Uterus (tissue), 4 donors: Measurements from ENCODE around the gene TAS2R14. TPM values are rescaled to one million over a fixed set of nuclear protein-coding genes. Genes with fewer than 3 reads are reported as not detected.

ENCODE experiments used
- DNase-seq, 2 donors: peaks; one replicate each; pipeline ENCODE4 v3.0.0-alpha.2; 2019 to 2020
- H3K27ac ChIP-seq, 2 donors: fragments of 200-600 bp; sonication (generic); 1 replicate in 1 of 2; 2 replicates in 1 of 2; pipeline ENCODE4 v1.5.1; 2016 to 2018
- H3K27me3 ChIP-seq, 2 donors: fragments of 200-600 bp; sonication (generic); one replicate each; pipeline ENCODE4 v1.5.1; 2018 to 2019; ENCODE audit warnings: control low read depth in 1 of 2
- H3K36me3 ChIP-seq, 2 donors: fragments of 200-600 bp; sonication (generic); one replicate each; pipeline ENCODE4 v1.5.1; 2019; ENCODE audit warnings: control low read depth in 1 of 2
- H3K4me1 ChIP-seq, 2 donors: fragments of 200-600 bp; sonication (generic); one replicate each; pipeline ENCODE4 v1.5.1; 2018 to 2019; ENCODE audit warnings: control low read depth in 1 of 2
- H3K4me3 ChIP-seq, 2 donors: fragments of 200-600 bp; sonication (generic); 1 replicate in 1 of 2; 2 replicates in 1 of 2; pipeline ENCODE4 v1.5.1; 2018 to 2019; ENCODE audit warnings: mild to moderate bottlenecking in 1 of 2
- H3K9me3 ChIP-seq, 2 donors: fragments of 200-600 bp; sonication (generic); one replicate each; pipeline ENCODE4 v1.5.1; 2019; ENCODE audit warnings: control low read depth in 1 of 2
- POLR2A ChIP-seq, 2 donors: fragments of 450-650 bp; IDR thresholded peaks; one replicate each; pipeline ENCODE4 v1.6.1; 2016; ENCODE audit warnings: antibody characterized with exemption in 2 of 2, mild to moderate bottlenecking in 1 of 2, moderate library complexity in 1 of 2
- intact Hi-C: fragments of 100-400 bp; cut with DNase I; formaldehyde crosslinking; loops from one replicate; pipeline ENCODE4 v1.15.1; 2023; ENCODE audit warnings: low total_unique reads
- total RNA-seq, 4 donors: library from RNA; depleted of rRNA in 3 of 4; stranded (reverse); fragments of >200 nt in 3 of 4; gene quantifications; one replicate each; pipeline versions ENCODE4 v1.1.0 to v1.2.4, GENCODE V29; 2014 to 2023
- TF ChIP-seq, protein P1 (sequence below), 4 experiments: fragments of 200-600 bp in 2 of 4; fragments of 450-650 bp in 2 of 4; sonication (generic) in 2 of 4; IDR thresholded peaks; one replicate each; pipeline ENCODE4 v1.5.1; 2016 to 2019; ENCODE audit warnings: antibody characterized with exemption in 4 of 4, mild to moderate bottlenecking in 2 of 4, moderate library complexity in 1 of 4
- donor health status: DM: yes; HTN: yes; CAD: no.

The TAS2R14 gene
- total RNA-seq, 4 donors from 2014 or later = 0.26 to 21.1 (median 9.1) TPM

DNA sequence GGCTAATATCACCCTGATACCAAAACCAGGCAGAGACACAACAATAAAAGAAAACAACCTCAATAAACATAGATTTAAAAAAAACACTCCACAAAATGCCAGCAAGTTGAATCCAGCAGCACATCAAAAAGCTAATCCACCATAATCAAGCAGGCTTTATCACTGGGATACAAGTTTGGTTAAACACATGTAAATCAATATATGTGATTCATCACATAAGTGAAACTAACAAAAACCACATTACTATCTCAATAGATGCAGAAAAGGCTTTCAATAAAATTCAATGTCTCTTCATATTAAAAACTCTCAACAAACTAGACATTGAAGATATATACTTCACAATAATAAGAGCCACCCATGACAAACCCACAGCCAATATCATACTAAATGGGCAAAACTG is 17.0 kb upstream of the TAS2R14 start:
- no peak for TF ChIP-seq POLR2A (IDR thresholded peaks at IDR 0.05)
- TF ChIP-seq, protein P1, sequence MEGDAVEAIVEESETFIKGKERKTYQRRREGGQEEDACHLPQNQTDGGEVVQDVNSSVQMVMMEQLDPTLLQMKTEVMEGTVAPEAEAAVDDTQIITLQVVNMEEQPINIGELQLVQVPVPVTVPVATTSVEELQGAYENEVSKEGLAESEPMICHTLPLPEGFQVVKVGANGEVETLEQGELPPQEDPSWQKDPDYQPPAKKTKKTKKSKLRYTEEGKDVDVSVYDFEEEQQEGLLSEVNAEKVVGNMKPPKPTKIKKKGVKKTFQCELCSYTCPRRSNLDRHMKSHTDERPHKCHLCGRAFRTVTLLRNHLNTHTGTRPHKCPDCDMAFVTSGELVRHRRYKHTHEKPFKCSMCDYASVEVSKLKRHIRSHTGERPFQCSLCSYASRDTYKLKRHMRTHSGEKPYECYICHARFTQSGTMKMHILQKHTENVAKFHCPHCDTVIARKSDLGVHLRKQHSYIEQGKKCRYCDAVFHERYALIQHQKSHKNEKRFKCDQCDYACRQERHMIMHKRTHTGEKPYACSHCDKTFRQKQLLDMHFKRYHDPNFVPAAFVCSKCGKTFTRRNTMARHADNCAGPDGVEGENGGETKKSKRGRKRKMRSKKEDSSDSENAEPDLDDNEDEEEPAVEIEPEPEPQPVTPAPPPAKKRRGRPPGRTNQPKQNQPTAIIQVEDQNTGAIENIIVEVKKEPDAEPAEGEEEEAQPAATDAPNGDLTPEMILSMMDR (IDR thresholded peaks at IDR 0.05) = no peak
- no peak overlapping the region for H3K4me3 ChIP-seq
- H3K9me3 ChIP-seq = no peaks in the 10 kb centered on the region
- no peaks in the 10 kb centered on the region for H3K4me1 ChIP-seq
- no peak overlapping the region for H3K27ac ChIP-seq
- H3K27me3 ChIP-seq = no peaks in the 10 kb centered on the region
- no peak for DNase-seq
- intact Hi-C loops = no loop called here
- no peaks in the 10 kb centered on the region for H3K36me3 ChIP-seq

DNA sequence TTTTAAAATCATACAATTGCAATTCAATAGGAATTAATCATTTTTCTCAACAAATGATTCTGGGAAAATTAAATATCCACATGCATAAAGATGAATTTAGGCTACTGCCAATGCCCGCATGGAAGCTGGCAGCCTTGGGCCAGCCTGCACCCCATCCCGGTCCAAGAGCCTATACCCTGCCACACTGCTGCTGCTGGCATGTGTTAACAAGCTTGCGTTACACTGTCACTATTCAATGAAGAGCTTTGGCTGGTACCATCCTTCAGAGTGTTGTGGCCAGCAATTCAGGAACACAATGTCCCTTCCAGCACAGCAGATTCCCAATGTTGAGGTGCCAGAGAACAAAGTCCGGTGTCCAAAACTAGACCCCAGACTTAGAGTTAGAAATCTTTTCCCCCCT is 13.6 kb upstream of the TAS2R14 start:
- no peaks in the 10 kb centered on the region for H3K4me1 ChIP-seq
- TF ChIP-seq, protein P1 (IDR thresholded peaks at IDR 0.05) = no peak
- no peak for TF ChIP-seq POLR2A (IDR thresholded peaks at IDR 0.05)
- intact Hi-C loops = no loop called here

GRCh38 chr12:10943167-10943566 is 4.1 kb upstream of the TAS2R14 start:
- H3K36me3 ChIP-seq = no peaks in the 10 kb centered on the region

More for the DNA sequence above, 13.6 kb upstream of the TAS2R14 start:
- H3K4me3 ChIP-seq = no peak overlapping the region
- H3K27me3 ChIP-seq = no peaks in the 10 kb centered on the region
- H3K36me3 ChIP-seq = no peaks in the 10 kb centered on the region
- DNase-seq = no peak
- no peak overlapping the region for H3K27ac ChIP-seq
- no peaks in the 10 kb centered on the region for H3K9me3 ChIP-seq

DNA sequence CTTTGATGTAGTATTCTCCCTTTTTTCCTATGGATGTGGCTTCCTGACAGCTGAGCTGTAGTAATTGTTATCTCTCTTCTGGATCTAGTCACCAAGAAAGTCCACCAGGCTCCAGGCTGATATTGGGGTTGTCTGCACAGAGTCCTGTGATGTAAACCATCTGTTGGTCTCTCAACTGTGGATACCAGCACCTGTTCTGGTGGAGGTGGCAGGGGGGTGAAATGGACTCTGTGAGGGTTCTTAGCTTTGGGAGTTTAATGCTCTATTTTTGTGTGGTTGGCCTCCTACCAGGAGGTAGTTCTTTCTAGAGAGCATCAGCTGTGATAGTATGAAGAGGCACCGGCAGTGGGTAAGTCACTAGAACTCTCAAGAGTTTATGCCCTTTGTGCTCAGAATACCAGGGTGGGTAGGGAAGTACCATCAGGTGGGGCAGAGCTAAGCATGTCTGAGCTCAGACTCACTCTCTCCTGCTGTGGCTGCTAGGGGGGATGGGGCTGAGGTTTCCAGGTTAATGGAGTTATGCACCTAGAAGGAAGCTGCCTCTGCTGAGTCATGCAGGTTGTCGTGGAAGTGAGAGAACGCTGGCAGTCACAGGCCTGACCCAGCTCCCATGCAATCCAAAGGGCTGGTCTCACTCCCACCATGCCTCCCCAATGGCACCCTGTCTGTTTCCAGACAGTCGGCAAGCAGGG is 3.0 kb upstream of the TAS2R14 start:
- intact Hi-C loops = no loop called here
- no peak for TF ChIP-seq POLR2A (IDR thresholded peaks at IDR 0.05)
- TF ChIP-seq, protein P1 (IDR thresholded peaks at IDR 0.05) = no peak
- DNase-seq = no peak
- Histone ChIP-seq H3K27ac (no peak overlapping the region), H3K27me3 (no peaks in the 10 kb centered on the region), H3K36me3 (no peaks in the 10 kb centered on the region), H3K9me3 (no peaks in the 10 kb centered on the region), H3K4me1 (no peaks in the 10 kb centered on the region), H3K4me3 (no peak overlapping the region)

More at GRCh38 chr12:10943167-10943566, 4.1 kb upstream of the TAS2R14 start:
- Histone ChIP-seq H3K27ac (no peak overlapping the region), H3K27me3 (no peaks in the 10 kb centered on the region), H3K9me3 (no peaks in the 10 kb centered on the region), H3K4me3 (no peak overlapping the region), H3K4me1 (no peaks in the 10 kb centered on the region)
- TF ChIP-seq, protein P1 (IDR thresholded peaks at IDR 0.05) = no peak
- no peak for TF ChIP-seq POLR2A (IDR thresholded peaks at IDR 0.05)
- no peak for DNase-seq
- intact Hi-C loops = no loop called here

GRCh38 chr12:10941369-10941768 is 2.3 kb upstream of the TAS2R14 start:
- H3K4me3 ChIP-seq = no peak overlapping the region
- no peak for DNase-seq
- H3K9me3 ChIP-seq = no peaks in the 10 kb centered on the region
- no peaks in the 10 kb centered on the region for H3K4me1 ChIP-seq
- intact Hi-C loops = no loop called here
- TF ChIP-seq POLR2A (IDR thresholded peaks at IDR 0.05) = no peak
- TF ChIP-seq, protein P1 (IDR thresholded peaks at IDR 0.05) = no peak
- H3K27me3 ChIP-seq = no peaks in the 10 kb centered on the region
- no peak overlapping the region for H3K27ac ChIP-seq
- no peaks in the 10 kb centered on the region for H3K36me3 ChIP-seq
